ENCODE data around the gene TCEAL2.
"Not testable (repeated sequence)": the region's sequence is repeated elsewhere in the genome, so short reads cannot be mapped to it uniquely, and the experiment has no call there.

TCEAL2 gene

DNA sequence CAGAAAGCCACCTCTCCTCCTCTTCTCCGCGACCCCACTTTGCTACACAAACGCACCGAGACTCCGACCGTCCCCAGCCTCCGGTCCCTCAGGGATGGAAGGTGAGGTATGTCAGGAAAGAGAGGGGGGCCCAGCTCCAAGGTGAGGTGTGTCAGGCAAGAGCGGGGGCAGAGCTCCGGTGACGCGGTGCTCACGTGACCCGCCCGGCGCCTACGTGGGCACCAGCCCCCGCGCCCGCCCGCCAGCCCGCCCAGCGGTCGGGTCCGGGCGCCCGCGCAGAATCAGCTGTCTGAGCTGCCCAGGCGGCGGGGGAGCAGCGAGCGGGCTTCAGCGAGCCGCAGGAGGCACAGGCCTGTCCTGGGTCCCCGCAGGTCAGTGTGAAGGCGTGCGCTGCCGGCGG lies at the start of gene TCEAL2:
Gene TCEAL2 (plus strand): TSS at position 244 of the 400 bp plus-strand sequence. CDS start 1,152 bp downstream, outside the sequence.
- POLR2A ChIA-PET (ENCODE audit: low non-redundant PET), result not testable (repeated sequence)

GRCh38 chrX:102077426-102077825 lies 48.1 kb upstream of the TCEAL2 start:
- no peak overlapping the region for H3K27ac ChIP-seq
- POLR2A ChIA-PET (ENCODE audit: low non-redundant PET), result no interaction called here
- CTCF ChIA-PET, result no interaction called here
- TF ChIP-seq CTCF (conservative IDR thresholded peaks at IDR 0.05; ENCODE audit: low read depth), result no peak
- no peak for DNase-seq (ENCODE audit: low spot score)

More for the DNA sequence above, at the start of gene TCEAL2:
- CTCF ChIA-PET, H3K27ac ChIP-seq: not testable (repeated sequence)
- DNase-seq (ENCODE audit: low spot score), result peak; percentile 0

DNA sequence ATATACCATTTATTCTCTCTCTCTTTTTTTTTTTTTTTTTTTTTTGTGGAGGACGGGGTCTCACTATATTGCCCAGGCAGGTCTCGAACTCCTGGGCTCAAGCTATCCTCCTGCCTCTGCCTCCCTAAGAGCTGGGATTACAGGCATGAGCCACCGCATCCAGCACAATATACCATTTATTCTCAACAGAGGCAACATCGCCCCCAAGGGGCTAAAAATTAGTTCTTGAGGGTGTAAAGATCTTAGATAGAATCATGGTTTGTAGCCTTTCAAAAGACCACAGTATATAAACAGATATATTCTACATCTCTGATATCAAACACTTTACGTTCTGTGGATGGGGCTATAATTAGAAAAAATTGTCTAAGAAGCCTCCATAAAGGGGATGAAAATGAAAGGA lies 39.8 kb upstream of the TCEAL2 start:
- CTCF ChIA-PET, result no interaction called here
- H3K27ac ChIP-seq, result no peak overlapping the region
- TF ChIP-seq CTCF (conservative IDR thresholded peaks at IDR 0.05; ENCODE audit: low read depth), result no peak
- POLR2A ChIA-PET (ENCODE audit: low non-redundant PET), result no interaction called here
- DNase-seq (ENCODE audit: low spot score), result no peak

GRCh38 chrX:102113367-102113766 lies 12.1 kb upstream of the TCEAL2 start:
- ChIA-PET CTCF (no interaction called here), POLR2A (ENCODE audit: low non-redundant PET) (no interaction called here)
- DNase-seq (ENCODE audit: low spot score), result no peak
- no peak for TF ChIP-seq CTCF (conservative IDR thresholded peaks at IDR 0.05; ENCODE audit: low read depth)
- no peak overlapping the region for H3K27ac ChIP-seq

DNA sequence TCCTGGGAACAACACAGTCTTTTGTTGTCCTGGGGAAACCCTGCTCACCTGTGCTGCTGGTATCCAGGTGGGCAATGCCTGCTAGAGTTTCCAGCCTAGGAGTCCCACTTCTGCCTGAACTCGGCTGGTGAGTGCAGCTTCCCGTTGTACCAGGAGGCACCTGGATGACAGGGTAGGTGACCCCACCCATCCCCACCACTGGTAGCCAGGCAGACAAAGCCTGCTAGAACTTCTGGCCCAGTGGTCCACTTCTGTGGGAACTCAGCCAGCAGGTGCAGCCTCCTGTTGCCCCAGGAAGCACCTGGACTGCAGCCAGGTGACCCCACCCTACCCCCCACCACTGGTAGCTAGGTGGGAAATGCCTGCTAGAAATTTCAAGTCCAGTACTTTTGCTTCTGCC lies 9.7 kb upstream of the TCEAL2 start:
- CTCF ChIA-PET, result no interaction called here
- POLR2A ChIA-PET (ENCODE audit: low non-redundant PET), result no interaction called here
- no peak for TF ChIP-seq CTCF (conservative IDR thresholded peaks at IDR 0.05; ENCODE audit: low read depth)
- no peak overlapping the region for H3K27ac ChIP-seq
- DNase-seq (ENCODE audit: low spot score), result no peak

DNA sequence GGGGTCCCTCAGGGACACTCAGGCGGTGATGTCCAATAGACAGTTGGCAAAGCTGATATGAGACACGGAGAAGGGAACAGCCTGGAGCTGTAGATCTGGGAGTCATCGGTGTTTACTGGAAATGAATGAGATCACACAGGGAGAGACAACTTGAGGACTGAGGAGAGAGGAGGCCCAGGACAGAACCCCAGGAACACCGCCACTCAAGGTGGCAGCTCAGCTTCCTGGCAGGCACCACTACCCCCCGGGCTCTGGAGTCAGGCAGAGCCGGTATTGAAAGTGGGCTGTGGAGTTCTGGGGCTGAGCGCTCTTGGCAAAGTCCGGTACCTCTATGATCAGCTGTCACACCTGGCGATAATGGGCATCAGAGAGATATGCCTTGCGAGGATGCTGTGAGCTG lies 465 bp upstream of the TCEAL2 start:
- POLR2A ChIA-PET (ENCODE audit: low non-redundant PET); CTCF ChIA-PET; DNase-seq (ENCODE audit: low spot score); H3K27ac ChIP-seq: not testable (repeated sequence)

DNA sequence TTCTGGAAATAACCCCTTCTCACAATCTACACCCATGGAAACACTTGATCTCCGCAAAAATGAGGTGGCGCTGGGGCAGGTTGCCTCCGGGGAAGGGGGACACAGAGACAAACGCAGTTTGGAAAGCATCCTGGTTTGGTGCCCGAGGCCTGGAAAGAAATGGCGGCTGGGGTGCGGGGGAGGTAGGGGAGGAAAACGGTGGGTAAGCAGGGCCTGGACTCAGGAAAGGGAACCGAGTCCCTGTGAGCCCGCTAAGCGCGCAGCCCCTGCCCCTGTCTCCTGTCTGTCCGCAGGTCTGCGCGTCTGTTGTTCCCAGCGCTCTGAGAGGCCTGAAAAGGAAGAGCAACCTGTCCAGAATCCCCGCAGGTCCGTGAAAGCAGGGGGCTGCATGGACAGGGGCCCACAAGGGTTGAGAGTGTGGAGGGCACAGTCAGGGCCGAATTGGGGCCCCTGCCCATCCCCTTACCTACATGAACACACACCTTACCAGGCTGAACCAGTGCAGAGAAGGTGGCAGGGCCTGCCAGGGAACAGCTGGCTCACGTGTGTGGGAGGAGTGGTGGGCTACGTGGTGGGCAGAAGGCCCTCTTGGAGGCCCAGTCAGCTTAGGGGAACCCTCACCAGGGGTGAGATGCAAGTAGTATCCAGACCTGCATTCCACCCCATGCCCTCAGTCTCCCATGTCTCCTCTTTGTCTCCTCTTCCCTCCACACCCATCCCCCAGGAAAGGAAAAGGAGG lies 770 bp downstream of the TCEAL2 start:
- CTCF ChIA-PET; POLR2A ChIA-PET (ENCODE audit: low non-redundant PET); DNase-seq (ENCODE audit: low spot score); H3K27ac ChIP-seq: not testable (repeated sequence)

DNA sequence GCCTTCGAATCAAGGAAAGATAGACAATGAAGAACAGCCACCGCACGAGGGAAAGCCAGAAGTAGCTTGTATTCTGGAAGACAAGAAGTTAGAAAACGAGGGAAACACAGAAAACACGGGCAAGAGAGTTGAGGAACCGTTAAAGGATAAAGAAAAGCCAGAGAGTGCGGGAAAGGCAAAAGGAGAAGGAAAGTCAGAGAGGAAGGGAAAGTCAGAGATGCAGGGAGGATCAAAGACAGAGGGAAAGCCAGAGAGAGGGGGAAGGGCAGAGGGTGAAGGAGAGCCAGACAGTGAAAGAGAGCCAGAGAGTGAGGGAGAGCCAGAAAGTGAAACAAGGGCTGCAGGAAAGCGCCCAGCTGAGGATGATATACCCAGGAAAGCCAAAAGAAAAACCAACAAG lies 1.4 kb downstream of the TCEAL2 start:
- TF ChIP-seq CTCF (conservative IDR thresholded peaks at IDR 0.05; ENCODE audit: low read depth), result no peak
- ChIA-PET CTCF (no interaction called here), POLR2A (ENCODE audit: low non-redundant PET) (no interaction called here)
- H3K27ac ChIP-seq, result no peak overlapping the region
- no peak for DNase-seq (ENCODE audit: low spot score)

Measured in RWPE1 (cell line).